ENCODE results near the gene BCL11B. TPM values are rescaled to one million over a fixed set of nuclear protein-coding genes. Genes with fewer than 3 reads are reported as not detected.

The BCL11B gene
- polyA plus RNA-seq, 3 donors, result 0.01 TPM; not detected in 2

DNA sequence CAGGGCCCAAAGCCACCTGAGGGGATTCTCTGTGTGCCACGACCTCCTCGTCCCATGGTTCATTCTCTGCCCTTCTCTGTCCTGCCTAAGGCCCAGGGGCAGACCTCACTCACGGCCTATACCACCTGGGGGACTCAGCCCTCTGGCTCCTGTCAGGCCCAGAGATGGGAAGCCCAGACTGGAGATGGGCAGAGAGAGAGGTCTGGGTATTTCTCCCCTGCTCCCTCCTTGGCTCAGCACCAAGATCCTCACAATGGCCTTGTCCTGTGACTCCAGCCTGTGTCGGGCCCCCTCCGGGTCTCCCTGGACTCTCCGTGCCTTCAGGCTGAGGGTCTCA, 46.9 kb upstream of the BCL11B start:
- peaks cover 0 to 2% (median 0%) of the 10 kb centered on the region in 7 donors for H3K9me3 Mint-ChIP-seq
- no peaks in the 10 kb centered on the region for H4K20me1 ChIP-seq (ENCODE audit: insufficient read depth, low read length)
- H3K36me3 ChIP-seq (replicated peaks in 1 of 2; ENCODE audit: control insufficient read depth in 1 of 2, insufficient read depth in 2 of 2, low read length in 2 of 2), result no peaks in the 10 kb centered on the region
- DNase-seq, result no peak
- no peaks in the 10 kb centered on the region for H3K79me2 ChIP-seq (ENCODE audit: insufficient read depth, low read length)
- H3K27me3 Mint-ChIP-seq (ENCODE audit: low read depth in 3 of 3), result peaks cover 0 to 3% (median 2%) of the 10 kb centered on the region in 3 donors
- H3K9me3 ChIP-seq (replicated peaks in 1 of 2; ENCODE audit: control insufficient read depth in 1 of 2, insufficient read depth in 1 of 2, low read length in 2 of 2), result no peaks in the 10 kb centered on the region
- TF ChIP-seq, protein P1, sequence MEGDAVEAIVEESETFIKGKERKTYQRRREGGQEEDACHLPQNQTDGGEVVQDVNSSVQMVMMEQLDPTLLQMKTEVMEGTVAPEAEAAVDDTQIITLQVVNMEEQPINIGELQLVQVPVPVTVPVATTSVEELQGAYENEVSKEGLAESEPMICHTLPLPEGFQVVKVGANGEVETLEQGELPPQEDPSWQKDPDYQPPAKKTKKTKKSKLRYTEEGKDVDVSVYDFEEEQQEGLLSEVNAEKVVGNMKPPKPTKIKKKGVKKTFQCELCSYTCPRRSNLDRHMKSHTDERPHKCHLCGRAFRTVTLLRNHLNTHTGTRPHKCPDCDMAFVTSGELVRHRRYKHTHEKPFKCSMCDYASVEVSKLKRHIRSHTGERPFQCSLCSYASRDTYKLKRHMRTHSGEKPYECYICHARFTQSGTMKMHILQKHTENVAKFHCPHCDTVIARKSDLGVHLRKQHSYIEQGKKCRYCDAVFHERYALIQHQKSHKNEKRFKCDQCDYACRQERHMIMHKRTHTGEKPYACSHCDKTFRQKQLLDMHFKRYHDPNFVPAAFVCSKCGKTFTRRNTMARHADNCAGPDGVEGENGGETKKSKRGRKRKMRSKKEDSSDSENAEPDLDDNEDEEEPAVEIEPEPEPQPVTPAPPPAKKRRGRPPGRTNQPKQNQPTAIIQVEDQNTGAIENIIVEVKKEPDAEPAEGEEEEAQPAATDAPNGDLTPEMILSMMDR (IDR thresholded peaks at IDR 0.05), result no peak
- H3K4me1 ChIP-seq (ENCODE audit: control insufficient read depth in 1 of 2, insufficient read depth in 2 of 2, low read length in 2 of 2), result no peaks in the 10 kb centered on the region
- H3K4me3 Mint-ChIP-seq, result no peak overlapping the region
- peaks cover 3% of the 10 kb centered on the region for H3K4me1 Mint-ChIP-seq
- no peak overlapping the region for H3K27ac ChIP-seq (ENCODE audit: low read depth in 1 of 2, low read length in 2 of 2)
- 92% methylated on average over 5 of the region's 6 CpGs for WGBS (ENCODE audit: insufficient coverage)
- no peaks in the 10 kb centered on the region for H3K27me3 ChIP-seq (ENCODE audit: control insufficient read depth in 2 of 2, insufficient read depth in 2 of 2, low read length in 2 of 2)
- H3K36me3 Mint-ChIP-seq, result no peaks in the 10 kb centered on the region
- H3K4me3 ChIP-seq (replicated peaks in 1 of 3; ENCODE audit: low read depth in 2 of 3, low read length in 3 of 3), result no peak overlapping the region
- no peak overlapping the region for H2AFZ ChIP-seq (ENCODE audit: insufficient read depth, low read depth, low read length, poor library complexity, severe bottlenecking)
- intact Hi-C loops (cut with micrococcal nuclease), result no loop called here
- H3K9ac ChIP-seq (ENCODE audit: insufficient read depth, low read length, poor library complexity, severe bottlenecking), result no peak overlapping the region
- no peak overlapping the region for H3K4me2 ChIP-seq (replicated peaks; ENCODE audit: extremely low read depth, low read length, poor library complexity, severe bottlenecking)
- no peak overlapping the region for H3K27ac Mint-ChIP-seq

- Mint-ChIP-seq H3K36me3 (no peaks in the 10 kb centered on the region), H3K4me3 (no peak overlapping the region), H3K9me3 (peaks cover 0 to 2% (median 0%) of the 10 kb centered on the region in 7 donors), H3K27me3 (ENCODE audit: low read depth in 3 of 3) (peaks cover 0 to 5% (median 3%) of the 10 kb centered on the region in 3 donors), H3K4me1 (peaks cover 3% of the 10 kb centered on the region), H3K27ac (no peak overlapping the region)
- Histone ChIP-seq H4K20me1 (ENCODE audit: insufficient read depth, low read length) (no peaks in the 10 kb centered on the region), H3K4me3 (replicated peaks in 1 of 3; ENCODE audit: low read depth in 2 of 3, low read length in 3 of 3) (no peak overlapping the region), H3K79me2 (ENCODE audit: insufficient read depth, low read length) (no peaks in the 10 kb centered on the region), H3K9ac (ENCODE audit: insufficient read depth, low read length, poor library complexity, severe bottlenecking) (no peak overlapping the region), H3K4me1 (ENCODE audit: control insufficient read depth in 1 of 2, insufficient read depth in 2 of 2, low read length in 2 of 2) (no peaks in the 10 kb centered on the region), H3K27ac (ENCODE audit: low read depth in 1 of 2, low read length in 2 of 2) (no peak overlapping the region), H3K36me3 (replicated peaks in 1 of 2; ENCODE audit: control insufficient read depth in 1 of 2, insufficient read depth in 2 of 2, low read length in 2 of 2) (no peaks in the 10 kb centered on the region), H2AFZ (ENCODE audit: insufficient read depth, low read depth, low read length, poor library complexity, severe bottlenecking) (no peak overlapping the region), H3K4me2 (replicated peaks; ENCODE audit: extremely low read depth, low read length, poor library complexity, severe bottlenecking) (no peak overlapping the region), H3K27me3 (ENCODE audit: control insufficient read depth in 2 of 2, insufficient read depth in 2 of 2, low read length in 2 of 2) (no peaks in the 10 kb centered on the region), H3K9me3 (replicated peaks in 1 of 2; ENCODE audit: control insufficient read depth in 1 of 2, insufficient read depth in 1 of 2, low read length in 2 of 2) (no peaks in the 10 kb centered on the region)
- TF ChIP-seq, protein P1 (IDR thresholded peaks at IDR 0.05), result no peak
- DNase-seq, result no peak
- 85% methylated on average over 11 of the region's 13 CpGs for WGBS (ENCODE audit: insufficient coverage)
- intact Hi-C loops (cut with micrococcal nuclease), result no loop called here
Observed at GRCh38 chr14:99318091-99318958, 46.3 kb upstream of the BCL11B start.
